Measurements from ENCODE around the gene ACP6. TPM values are rescaled to one million over a fixed set of nuclear protein-coding genes. Genes with fewer than 3 reads are reported as not detected.

ACP6 gene
- total and polyA plus RNA-seq, 2 of the 13 experiments (the other 11 are each of a cell fraction or from before 2014, with no cell fraction given) = 18.1 to 33.7 TPM

DNA sequence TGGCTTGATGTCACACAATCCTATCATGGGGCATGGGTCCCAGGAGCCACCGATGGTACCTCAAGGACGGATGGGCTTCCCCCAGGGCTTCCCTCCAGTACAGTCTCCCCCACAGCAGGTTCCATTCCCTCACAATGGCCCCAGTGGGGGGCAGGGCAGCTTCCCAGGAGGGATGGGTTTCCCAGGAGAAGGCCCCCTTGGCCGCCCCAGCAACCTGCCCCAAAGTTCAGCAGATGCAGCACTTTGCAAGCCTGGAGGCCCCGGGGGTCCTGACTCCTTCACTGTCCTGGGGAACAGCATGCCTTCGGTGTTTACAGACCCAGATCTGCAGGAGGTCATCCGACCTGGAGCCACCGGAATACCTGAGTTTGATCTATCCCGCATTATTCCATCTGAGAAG, 46.3 kb downstream of the ACP6 start:
- Histone ChIP-seq H3K4me1 (ENCODE audit: insufficient read depth, low read length) (peaks cover 45% of the 10 kb centered on the region), H3K27ac (ENCODE audit: extremely low read length, insufficient read depth, low read length) (no peak overlapping the region), H3K9me3 (ENCODE audit: low read length) (no peaks in the 10 kb centered on the region), H3K79me2 (ENCODE audit: insufficient read depth, low read length) (no peaks in the 10 kb centered on the region), H3K9ac (ENCODE audit: insufficient read depth, low read depth, low read length) (no peak overlapping the region), H3K36me3 (replicated peaks in 1 of 2; ENCODE audit: control insufficient read depth in 1 of 2, insufficient read depth in 2 of 2, low read length in 2 of 2) (peaks cover 11 to 25% of the 10 kb centered on the region in 2 experiments; a peak in 4 of 5 replicates), H3K27me3 (ENCODE audit: control insufficient read depth in 1 of 2, insufficient read depth in 2 of 2, low read length in 2 of 2) (no peaks in the 10 kb centered on the region), H3K4me2 (ENCODE audit: low read depth, low read length) (no peak overlapping the region), H4K20me1 (ENCODE audit: insufficient read depth, low read length) (no peaks in the 10 kb centered on the region), H3K4me3 (replicated peaks in 1 of 3; ENCODE audit: insufficient read depth in 1 of 3, low read depth in 2 of 3, low read length in 3 of 3) (no peak overlapping the region), H2AFZ (ENCODE audit: low read length) (no peak overlapping the region)
- CTCF ChIA-PET (ENCODE audit: low intra/inter-chr PET ratio, low total read pairs) = no interaction called here
- intact Hi-C loops (cut with micrococcal nuclease; ENCODE audit: unreplicated experiment) (no loop called here), in situ Hi-C loops (cut with HindIII; ENCODE audit: extremely low pct_ligation_motif_present, low pct_unique_long_range_greater_than_20kb) (no loop called here)
- no peak for ATAC-seq
- no peak for FAIRE-seq
- no peak for TF ChIP-seq ZNF263 (CRISPR knock-in tag; IDR thresholded peaks at IDR 0.05)
- TF ChIP-seq AGO2 (optimal IDR thresholded peaks at IDR 0.05; ENCODE audit: low read depth, low read length) = peak; percentile 16
- no peak for TF ChIP-seq NONO (IDR thresholded peaks at IDR 0.05)
- no peak for TF ChIP-seq NONO (CRISPR knock-in tag; conservative IDR thresholded peaks at IDR 0.05)
- TF ChIP-seq HNRNPLL (IDR thresholded peaks at IDR 0.05; ENCODE audit: low read depth, low read length, poor library complexity, severe bottlenecking) = no peak
- TF ChIP-seq CTCF (CRISPR knock-in tag; IDR thresholded peaks at IDR 0.05) = no peak
- BruUV-seq (replicated peaks) = no TSS peak
- no peak for DNase-seq (ENCODE audit: low spot score)
- POLR2A ChIA-PET = no interaction called here
- 95% methylated on average over 8 of the region's 8 CpGs for WGBS (ENCODE audit: low lambda C conversion rate)

GRCh38 chr1:147622731-147623130, 47.6 kb downstream of the ACP6 start:
- no peak overlapping the region for H2AFZ ChIP-seq (ENCODE audit: low read length)
- H3K4me3 ChIP-seq (replicated peaks in 1 of 3; ENCODE audit: insufficient read depth in 1 of 3, low read depth in 2 of 3, low read length in 3 of 3) = no peak overlapping the region
- H3K79me2 ChIP-seq (ENCODE audit: insufficient read depth, low read length) = no peaks in the 10 kb centered on the region
- intact Hi-C loops (cut with micrococcal nuclease; ENCODE audit: unreplicated experiment) (no loop called here), in situ Hi-C loops (cut with HindIII; ENCODE audit: extremely low pct_ligation_motif_present, low pct_unique_long_range_greater_than_20kb) (no loop called here)
- peaks cover 37% of the 10 kb centered on the region for H3K4me1 ChIP-seq (ENCODE audit: insufficient read depth, low read length)
- ATAC-seq (no peak), FAIRE-seq (no peak), DNase-seq (ENCODE audit: low spot score) (no peak)
- no peaks in the 10 kb centered on the region for H3K27me3 ChIP-seq (ENCODE audit: control insufficient read depth in 1 of 2, insufficient read depth in 2 of 2, low read length in 2 of 2)
- CTCF ChIA-PET (ENCODE audit: low intra/inter-chr PET ratio, low total read pairs) = no interaction called here
- POLR2A ChIA-PET = interaction anchor here (1.5 kb wide), 1 partner anchor 23 kb away, joined by 3 read pairs; no protein-coding TSS in a partner anchor
- WGBS (ENCODE audit: low lambda C conversion rate) = 94% methylated on average over 2 of the region's 2 CpGs
- no peak overlapping the region for H3K27ac ChIP-seq (ENCODE audit: extremely low read length, insufficient read depth, low read length)
- H4K20me1 ChIP-seq (ENCODE audit: insufficient read depth, low read length) = no peaks in the 10 kb centered on the region
- no peak overlapping the region for H3K9ac ChIP-seq (ENCODE audit: insufficient read depth, low read depth, low read length)
- no peaks in the 10 kb centered on the region for H3K9me3 ChIP-seq (ENCODE audit: low read length)
- BruUV-seq (replicated peaks) = no TSS peak
- H3K4me2 ChIP-seq (ENCODE audit: low read depth, low read length) = no peak overlapping the region
- H3K36me3 ChIP-seq (replicated peaks in 1 of 2; ENCODE audit: control insufficient read depth in 1 of 2, insufficient read depth in 2 of 2, low read length in 2 of 2) = peaks cover 18 to 37% of the 10 kb centered on the region in 2 experiments; a peak in 4 of 5 replicates
- TF ChIP-seq KDM5B (CRISPR knock-in tag; IDR thresholded peaks at IDR 0.05; ENCODE audit: borderline replicate concordance) (no peak), ZBTB20 (CRISPR knock-in tag; IDR thresholded peaks at IDR 0.05; ENCODE audit: borderline replicate concordance, low read depth) (no peak), ZNF557 (CRISPR knock-in tag; IDR thresholded peaks at IDR 0.05) (no peak), ZNF850 (CRISPR knock-in tag; conservative IDR thresholded peaks at IDR 0.05) (no peak), ZNF619 (CRISPR knock-in tag; IDR thresholded peaks at IDR 0.05) (no peak), MLLT10 (CRISPR knock-in tag; IDR thresholded peaks at IDR 0.05) (no peak), ZBTB49 (CRISPR knock-in tag; IDR thresholded peaks at IDR 0.05; ENCODE audit: borderline replicate concordance) (no peak)
- TF ChIP-seq, protein P1, sequence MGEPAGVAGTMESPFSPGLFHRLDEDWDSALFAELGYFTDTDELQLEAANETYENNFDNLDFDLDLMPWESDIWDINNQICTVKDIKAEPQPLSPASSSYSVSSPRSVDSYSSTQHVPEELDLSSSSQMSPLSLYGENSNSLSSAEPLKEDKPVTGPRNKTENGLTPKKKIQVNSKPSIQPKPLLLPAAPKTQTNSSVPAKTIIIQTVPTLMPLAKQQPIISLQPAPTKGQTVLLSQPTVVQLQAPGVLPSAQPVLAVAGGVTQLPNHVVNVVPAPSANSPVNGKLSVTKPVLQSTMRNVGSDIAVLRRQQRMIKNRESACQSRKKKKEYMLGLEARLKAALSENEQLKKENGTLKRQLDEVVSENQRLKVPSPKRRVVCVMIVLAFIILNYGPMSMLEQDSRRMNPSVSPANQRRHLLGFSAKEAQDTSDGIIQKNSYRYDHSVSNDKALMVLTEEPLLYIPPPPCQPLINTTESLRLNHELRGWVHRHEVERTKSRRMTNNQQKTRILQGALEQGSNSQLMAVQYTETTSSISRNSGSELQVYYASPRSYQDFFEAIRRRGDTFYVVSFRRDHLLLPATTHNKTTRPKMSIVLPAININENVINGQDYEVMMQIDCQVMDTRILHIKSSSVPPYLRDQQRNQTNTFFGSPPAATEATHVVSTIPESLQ (CRISPR knock-in tag; conservative IDR thresholded peaks at IDR 0.05) = no peak
